GM18951 (cell line): Measurements from ENCODE around the gene GDF15.
A peak's percentile ranks its signal among the peaks of the same experiment; 100 is the strongest.

ENCODE experiments used
- POLR2A ChIP-seq: IDR thresholded peaks from 4 replicates; pipeline ENCODE4 v1.6.1; 2011; ENCODE audit warnings: mild to moderate bottlenecking; ENCODE audit not compliant: insufficient read length, insufficient read depth; ENCODE audit errors: extremely low read depth
- in situ Hi-C: fragments of 300-500 bp; cut with MboI; formaldehyde crosslinking; loops from one replicate; pipeline ENCODE4 v1.12.0; 2022; ENCODE audit warnings: low sequenced_read_pairs, mixed read lengths, inconsistent platforms; ENCODE audit not compliant: unreplicated experiment

GDF15 gene

DNA sequence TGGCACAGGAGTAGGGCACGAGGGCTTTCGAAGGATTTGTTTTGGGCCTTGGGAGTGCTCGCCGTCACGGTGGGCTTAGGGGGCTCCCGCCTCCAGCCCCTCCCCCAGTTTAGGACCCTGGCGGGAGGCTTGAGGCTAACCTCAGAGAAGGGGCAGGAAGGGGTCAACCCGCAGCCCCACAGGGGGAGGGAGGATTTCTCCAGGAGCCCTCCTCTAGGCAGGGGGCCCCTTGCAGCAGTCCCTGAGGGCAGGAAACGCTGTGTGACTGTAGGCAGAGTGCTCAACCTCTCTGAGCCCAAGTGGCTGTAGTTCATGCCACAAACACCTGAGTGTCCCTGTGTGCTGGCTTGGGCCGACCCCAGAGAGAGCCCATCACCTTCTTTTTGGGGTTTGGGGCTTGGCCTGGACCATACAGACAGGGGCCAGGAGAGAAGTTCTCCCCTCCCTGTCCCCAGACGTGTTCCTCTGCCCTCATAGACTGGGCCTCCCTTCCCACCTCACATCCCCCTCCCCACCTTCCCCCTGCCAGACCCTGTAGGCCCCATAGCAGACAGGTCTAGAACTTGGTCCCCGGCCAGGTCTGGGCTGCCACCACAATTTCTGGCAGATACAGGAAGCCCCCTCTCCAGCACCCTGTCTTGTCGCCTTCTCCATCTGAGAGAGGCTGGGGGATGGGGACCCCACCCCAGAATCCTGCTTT is 43.9 kb downstream of the GDF15 start:
- in situ Hi-C loops: no loop called here
- no peak for TF ChIP-seq POLR2A

GRCh38 chr19:18430417-18431144 is 44.6 kb downstream of the GDF15 start:
- in situ Hi-C loops: no loop called here
- no peak for TF ChIP-seq POLR2A

DNA sequence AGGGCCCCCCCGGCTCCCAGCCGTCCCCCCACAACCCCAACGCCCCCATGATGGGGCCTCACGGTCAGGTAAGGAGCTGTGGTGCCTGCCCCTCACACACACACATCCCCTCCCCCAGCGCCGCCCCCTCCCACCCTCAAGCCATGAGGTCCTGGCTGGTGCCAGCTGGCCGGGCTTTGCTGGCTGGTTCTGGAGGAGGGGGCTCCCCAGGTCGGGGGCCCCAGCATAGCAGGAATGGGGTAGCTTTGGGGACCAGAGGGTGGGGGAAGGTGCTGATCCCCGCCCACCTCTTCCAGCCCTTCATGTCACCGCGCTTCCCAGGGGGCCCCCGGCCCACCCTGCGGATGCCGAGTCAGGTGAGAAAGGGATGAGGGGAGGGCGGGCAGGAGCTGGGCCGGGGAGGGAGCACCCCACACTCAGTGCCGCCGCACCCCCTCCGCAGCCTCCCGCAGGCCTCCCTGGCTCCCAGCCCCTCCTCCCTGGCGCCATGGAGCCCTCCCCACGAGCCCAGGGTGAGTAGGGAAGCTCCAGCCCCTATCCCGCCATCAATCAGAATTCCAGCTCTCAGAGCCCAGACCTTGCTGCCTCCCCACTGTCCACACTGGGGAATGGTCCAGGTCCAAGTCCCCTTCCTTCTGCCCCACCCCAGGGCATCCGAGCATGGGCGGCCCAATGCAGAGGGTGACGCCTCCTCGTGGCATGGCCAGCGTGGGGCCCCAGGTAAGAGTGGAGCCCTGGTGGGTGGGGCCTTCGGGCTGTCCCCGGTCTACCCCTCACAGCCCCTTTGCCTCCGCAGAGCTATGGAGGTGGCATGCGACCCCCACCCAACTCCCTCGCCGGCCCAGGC is 45.6 kb downstream of the GDF15 start:
- in situ Hi-C loops: no loop called here
- TF ChIP-seq POLR2A: no peak

DNA sequence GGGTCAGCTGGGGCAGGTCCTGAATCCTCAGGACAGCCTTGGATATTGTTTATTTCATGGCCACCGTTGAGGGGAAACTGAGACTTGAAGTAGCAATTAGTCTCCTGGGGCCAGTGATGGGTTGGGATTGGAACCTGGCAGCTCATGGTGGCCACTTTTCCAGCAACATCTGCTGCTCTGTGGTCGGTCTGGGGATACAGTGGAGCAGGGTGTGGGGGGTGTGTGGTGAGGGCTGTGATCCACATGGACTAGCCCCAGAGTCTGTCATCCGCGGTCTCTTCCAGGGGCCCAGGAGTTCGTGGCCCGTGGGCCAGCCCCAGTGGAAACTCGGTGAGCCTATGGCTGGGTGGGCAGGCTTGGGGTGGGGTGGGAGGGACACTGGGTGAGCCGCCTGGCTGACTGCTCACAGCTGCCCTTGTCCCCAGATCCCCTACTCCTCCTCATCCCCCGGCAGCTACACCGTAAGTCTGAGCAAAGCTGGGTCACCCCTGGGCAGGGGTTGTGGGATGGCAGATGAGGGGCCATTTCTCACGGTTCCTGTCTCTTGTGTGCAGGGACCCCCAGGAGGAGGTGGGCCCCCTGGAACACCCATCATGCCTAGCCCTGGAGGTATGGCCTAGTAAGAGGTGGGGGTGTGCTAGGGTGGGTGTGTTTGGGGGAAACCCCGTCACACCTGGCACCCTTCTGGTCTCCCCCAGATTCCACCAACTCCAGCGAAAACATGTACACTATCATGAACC is 46.5 kb downstream of the GDF15 start:
- in situ Hi-C loops: no loop called here
- TF ChIP-seq POLR2A: no peak

DNA sequence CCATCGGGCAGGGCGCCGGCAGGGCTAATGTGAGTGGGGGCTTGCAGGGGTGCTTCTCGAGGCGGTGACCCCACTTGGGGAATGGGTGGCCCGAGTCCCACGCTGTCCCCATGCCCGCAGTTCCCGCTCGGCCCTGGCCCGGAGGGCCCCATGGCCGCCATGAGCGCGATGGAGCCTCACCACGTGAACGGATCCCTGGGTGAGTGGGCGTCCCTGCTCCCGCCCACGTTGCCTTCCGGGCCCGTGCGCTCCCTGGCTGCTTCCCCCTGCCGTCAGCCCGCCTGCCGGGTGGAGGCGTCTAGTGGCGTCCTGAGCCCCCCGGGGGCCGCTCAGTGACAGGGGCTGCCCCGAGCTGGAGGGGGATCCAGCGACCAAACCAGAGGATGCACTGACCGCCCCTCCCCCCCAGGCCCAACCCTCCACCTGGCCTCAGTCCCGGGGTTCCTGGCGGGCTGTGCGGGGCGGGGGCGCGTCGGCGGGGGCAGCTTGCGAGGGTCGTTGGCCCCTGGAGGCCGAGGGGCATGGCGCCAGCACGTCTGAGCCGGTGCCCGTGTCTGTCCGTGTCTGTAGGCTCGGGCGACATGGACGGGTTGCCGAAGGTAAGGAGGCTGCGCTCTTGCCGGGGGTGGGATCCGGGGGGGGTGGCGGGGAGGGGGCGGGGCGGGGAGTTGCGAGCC is 47.2 kb downstream of the GDF15 start:
- in situ Hi-C loops: no loop called here
- peak; percentile 58 for TF ChIP-seq POLR2A

GRCh38 chr19:18433735-18434398 is 47.9 kb downstream of the GDF15 start:
- in situ Hi-C loops: no loop called here
- TF ChIP-seq POLR2A: no peak

DNA sequence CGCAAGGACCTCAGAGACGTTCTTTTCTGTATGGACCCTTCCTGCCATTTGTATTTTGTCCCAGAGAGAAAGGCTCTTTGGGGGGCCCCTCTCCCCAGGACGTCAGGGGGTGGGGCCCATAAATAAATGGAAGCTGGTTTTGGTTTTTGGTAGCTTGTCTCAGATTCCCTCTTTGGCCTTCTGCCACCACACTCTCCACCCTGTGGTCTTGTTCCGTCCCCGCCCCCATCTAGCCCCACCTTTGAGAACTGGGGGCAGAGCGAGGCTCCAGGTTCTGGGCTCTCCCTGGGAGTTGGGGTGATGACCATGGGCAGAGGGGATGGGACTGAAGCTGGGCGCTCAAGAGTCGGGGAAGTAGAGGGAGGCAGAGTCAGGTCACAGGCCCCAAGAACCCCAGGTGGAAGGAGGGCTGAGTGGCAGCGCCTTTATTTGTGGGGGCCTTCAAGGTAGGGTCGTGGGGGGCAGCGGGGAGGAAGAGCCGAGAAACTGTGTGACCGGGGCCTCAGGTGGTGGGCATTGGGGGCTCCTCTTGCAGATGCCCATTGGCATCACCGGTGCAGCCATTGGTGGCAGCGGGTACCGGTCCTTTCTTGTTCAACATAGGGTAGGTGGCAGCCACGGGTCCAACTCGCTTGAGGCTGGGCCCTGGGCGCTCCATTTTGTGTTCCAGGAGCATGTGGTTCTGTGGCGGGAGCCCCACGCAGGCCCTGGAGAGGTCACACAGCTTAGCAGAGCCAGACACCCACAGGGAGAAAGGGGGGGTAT is 48.6 kb downstream of the GDF15 start:
- no peak for TF ChIP-seq POLR2A
- in situ Hi-C loops: no loop called here

- TF ChIP-seq POLR2A: no peak
- in situ Hi-C loops: no loop called here
Measured at GRCh38 chr19:18435178-18435841, 49.4 kb downstream of the GDF15 start.

DNA sequence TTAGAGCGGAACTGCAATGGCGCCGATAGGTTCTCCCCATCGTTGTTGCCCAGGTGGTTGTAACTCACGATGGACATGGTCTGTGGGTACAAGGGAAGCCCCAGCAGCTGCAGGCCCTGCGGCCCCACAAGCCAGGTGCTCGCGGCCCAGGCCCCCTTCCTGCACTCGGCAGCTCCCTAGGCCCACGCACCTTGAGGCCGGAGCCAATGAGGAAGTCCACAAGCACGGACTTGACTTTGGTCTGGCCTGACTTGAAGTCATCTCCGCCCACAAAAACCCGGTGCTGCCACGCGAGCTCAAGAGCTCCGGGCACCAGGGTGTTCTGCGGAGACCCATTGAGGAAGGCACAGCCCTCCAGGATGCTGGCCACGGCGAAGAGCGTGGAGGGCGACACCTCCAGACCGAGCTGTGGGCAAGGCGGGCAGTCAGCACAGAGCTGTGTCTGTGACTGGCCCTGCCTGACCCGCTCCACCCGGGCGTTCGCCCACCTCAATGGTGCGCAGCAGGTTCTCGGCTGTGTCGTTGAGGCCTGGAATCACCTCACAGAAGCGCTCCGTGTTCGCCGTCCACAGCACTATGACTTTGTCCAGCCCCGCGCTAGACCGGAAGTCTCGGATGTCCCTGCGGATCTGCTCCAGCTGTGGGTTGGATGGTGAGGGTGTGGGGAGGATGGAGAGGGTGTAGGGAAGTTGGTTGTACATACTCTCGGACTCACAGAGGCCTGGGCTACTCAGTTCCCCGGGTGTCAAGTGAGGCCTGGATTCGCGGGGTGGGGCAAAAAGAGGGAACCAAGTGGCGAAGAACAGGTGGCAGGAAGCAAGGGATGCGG is 50.1 kb downstream of the GDF15 start:
- in situ Hi-C loops: no loop called here
- no peak for TF ChIP-seq POLR2A
